EL (cell line): ENCODE measurements around the gene MYO7B.

ENCODE experiments used
- DNase-seq: peaks from one replicate; pipeline ENCODE4 v3.0.0-alpha.2; 2016

The MYO7B gene

DNA sequence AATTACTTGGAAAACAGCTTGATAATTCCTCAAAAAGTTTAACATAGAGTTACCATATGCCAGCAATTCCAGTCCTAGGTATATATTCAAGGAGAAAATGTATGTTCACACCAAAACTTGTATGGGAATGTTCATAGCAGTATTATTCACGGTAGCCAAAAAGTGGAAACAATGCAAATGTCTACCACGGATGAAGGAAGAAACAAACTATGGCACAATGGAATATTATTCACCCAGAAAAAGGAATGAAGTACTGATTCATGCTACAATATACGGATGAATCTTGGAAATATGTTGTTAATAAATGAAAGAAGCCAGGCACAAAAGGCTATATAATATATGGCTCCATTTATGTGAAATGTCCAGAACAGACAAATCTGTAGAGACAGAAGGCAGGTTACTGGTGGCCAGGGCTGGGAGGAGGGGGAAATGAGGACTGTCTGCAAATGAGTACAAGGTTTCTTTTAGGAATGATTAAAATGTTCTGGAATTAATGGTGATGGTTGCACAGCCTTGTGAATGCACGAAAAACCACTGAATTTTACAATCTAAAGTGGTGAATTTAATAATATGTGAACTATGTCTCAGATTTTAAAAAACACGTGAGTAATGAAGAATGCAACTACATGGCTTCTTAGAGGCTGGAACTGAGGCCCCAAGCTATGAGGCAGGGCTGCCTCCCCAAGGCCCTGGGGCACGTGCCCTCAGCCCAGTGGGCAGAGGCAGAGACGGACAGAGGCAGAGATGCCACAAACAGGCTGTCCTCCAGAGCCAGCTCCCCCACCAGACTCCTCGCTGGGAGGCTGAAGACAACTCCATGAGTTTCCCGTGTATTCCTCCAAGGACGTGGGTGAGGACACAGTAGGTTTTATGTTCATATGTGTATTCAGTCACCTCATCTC, 134.8 kb downstream of the MYO7B start:
- DNase-seq, result peak; percentile 57

DNA sequence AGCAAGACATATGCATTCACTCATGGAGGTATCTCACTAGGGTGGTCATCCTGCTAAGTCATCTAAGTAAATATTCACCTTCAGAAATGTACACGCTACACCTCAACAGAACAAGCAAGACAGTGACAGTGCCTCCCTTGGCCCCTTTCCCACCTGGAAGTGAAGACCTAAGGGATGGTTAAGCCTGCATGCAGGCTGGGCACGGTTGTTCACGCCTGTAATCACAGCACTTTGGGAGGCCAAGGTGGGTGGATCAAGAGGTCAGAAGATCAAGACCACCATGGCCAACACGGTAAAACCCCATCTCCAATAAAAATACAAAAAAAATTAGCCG, 135.4 kb downstream of the MYO7B start:
- no peak for DNase-seq

DNA sequence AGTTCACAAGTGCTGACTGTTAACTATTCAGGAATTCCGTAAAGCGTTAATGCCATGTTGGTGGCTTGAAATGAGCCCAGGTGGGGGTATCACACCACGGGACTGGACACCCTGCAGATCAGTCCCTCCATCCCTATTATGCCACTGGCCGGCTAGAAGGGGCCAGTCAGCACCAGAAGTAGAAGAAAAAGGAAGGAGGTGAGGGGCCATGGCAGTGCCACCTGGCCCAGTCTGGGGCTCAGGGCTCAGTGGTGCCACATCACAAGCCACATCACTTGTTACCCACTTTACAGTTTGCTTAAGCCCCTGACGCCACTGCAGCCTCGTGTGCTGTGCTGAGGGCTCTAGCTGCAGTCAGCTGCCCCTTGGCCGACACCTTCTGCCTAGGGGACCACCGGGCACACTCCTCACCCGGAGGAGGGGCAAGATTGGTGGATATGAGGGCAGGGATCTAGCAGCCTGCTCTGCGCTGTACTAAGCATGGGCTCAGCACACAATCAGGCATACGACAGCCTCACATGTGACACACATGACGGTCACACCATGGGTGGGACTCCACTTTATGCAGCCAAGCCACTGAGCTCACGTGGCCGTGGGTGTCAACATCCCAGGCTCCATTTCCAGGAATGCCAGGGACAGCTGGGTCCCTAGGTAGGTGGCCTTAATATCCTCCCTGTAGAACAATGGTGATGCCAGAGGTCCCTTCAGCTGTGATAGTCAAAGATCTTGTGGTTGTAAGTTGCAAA, 136.2 kb downstream of the MYO7B start:
- no peak for DNase-seq

DNA sequence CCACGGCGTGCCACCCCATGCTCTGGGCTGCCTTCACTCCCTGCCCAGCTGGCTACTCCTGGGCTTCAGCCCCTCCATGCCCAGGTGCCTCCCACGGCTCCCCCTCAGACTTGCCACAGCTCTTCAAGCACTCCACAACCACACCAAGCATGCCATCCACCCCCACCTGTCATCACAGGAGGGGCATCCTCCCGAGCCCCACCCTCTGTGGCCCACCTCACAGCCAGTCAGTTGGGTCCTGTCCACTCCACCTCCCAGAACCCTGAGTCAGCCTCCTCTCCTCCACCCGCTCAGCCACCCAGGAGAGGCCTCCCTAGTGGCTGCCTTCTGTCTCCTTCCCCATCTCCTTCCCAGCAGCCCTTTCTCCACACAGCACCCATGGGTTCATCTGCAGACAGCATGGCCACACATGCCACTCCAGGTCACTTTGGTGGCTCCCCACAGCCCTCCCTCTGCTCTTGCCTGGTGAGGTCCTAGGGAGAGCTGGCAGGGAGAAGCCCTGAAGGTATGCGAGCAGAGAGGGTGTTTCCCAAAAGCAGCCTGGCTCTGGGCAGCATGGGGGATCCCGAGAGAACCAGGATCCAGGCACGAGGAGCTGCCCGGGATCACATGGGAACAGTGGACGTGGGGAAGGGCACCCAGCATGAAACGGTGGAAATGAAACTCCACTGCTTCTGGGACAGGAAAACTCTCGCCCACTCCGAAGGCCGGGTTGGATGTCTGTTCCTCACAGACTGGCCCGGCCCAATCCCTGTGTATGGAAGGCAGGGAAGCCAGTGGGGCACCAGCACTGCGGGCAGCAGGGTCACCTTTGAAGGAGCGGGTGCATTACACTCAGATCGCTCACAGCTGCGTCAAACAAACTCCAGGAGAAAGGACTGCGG, 137.1 kb downstream of the MYO7B start:
- no peak for DNase-seq

DNA sequence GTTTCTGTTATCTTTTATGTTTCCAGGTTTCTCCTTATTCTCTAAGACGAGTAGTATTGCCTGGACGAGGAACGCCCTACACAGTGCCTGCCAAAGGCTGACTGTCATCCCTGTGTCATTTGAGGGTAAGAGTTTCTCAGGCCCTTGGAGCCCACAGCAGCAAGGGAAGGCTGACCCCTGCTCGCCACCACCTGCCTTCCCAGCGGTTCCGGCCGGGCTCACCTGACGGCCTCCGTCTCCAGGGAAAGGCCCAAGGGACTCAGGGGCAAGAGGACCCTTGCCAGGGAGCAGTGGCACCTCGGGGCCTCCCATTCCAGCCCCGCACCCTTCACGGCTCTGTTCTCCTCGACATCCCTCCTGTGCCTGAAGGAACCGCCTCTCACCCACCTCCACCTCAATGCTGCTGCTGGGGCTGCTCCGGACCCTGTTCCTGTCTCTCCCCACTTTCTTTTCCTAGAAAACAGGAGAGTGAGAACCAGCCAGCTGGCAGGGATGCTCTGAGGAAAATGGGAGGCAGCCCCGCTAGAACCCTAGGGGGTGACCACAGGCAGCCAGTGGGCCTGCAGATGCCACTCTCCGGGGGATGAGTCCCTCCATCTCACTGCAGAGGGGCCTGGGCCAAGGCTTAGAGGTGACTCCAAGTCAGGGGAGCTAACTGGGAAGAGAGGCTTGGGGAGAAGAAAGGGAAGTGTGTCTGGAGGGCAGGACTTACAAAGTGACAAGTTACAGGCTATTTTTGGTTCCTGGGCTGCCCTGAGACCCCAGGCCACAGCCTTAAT, 138.0 kb downstream of the MYO7B start:
- DNase-seq, result no peak

DNA sequence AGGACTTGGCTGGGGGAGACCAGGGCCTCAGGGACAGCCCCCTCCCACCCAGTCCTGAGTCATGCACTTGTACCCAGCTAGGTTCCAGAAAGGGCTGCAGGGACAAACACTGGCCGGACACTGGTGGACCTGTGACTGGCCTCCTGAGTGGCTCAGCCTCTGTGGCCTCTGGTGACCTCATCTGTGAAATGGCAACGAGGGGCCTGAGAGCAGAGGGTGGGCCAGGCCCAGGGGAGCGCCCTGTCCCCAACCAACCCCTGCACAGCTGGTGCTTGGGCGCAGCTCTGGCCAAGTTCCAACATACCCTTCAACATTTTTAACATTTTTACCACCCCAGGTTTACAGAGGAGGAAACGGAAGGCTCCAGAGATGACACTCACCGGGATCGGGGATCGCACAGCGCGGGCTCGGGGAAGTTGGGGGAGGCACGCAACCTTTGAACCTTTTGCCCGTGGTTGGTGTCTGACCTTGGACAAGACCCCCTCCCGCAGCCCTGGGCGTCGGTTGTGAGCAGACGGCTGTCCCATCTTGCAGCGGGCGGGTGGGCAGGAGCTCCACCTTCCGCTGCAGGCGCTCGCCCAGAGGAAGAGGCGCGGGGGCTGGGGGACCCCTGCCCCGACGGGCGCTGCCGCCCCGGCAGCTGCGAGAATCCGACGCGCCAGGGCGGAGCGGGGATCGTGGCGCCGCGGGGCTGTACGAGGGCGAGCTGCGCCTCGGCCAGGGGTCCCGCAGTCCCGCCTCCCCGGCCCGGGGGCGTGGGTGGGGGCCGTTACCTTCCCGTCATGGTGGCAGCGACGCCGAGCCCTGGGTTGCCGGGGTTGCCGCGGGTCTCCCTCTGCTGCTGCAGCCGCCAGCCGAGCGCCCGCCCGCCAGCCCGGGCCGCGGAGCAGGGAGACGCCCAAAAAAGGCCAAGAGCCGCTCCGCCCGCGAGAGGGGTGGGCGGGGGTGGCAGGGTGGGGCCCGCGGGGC, 139.0 kb downstream of the MYO7B start:
- DNase-seq, result peak; percentile 40

DNA sequence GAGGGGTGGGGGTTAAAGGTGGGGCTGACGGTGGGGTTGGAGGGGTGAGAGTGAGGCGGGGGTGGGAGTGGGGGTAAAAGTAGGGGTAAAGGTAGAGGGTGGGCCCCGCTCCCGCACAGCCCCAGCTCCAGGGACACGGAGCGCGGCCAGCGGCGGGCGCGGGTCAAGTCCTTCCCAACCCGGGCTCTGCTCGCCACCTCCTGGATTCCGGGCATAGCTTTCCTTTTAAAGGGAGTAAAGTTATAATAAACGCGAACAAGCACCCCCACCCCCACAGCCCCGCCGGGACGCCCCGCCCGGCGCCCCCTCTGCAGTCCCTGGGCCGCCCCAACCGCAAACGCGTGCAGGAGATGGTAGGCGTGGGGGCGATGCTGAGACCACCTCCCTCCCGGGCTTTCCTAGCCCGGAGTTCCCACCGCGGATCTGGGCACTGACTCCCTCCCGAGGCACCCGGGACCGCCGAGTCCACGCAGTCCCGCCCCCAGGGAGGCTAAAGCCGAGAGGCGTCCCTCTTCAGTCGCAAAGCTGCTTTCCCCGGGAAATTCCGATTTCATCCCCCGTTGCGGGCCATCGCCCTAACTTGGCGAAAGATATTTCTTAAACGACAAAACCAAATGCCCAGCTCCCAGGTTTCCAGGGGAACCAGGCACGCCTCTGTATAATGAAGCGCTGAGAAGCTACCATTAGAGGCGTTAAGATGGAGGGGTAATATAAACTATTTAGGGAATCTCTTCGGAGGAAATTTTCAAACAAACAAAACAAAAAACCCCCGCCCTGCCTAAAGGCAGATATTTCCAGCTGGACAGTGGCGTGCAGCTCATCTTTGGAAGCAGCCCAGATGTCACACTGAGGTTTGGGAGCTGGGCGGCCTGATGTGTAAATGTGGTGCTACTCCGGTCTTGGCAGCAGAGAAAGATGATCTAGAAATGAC, 140.1 kb downstream of the MYO7B start, which contains the start of gene LIMS2:
Gene LIMS2 (minus strand): TSS at position 200 of the 931 bp plus-strand sequence. CDS start 506 bp downstream, outside the sequence.
- peak; percentile 68 for DNase-seq

DNA sequence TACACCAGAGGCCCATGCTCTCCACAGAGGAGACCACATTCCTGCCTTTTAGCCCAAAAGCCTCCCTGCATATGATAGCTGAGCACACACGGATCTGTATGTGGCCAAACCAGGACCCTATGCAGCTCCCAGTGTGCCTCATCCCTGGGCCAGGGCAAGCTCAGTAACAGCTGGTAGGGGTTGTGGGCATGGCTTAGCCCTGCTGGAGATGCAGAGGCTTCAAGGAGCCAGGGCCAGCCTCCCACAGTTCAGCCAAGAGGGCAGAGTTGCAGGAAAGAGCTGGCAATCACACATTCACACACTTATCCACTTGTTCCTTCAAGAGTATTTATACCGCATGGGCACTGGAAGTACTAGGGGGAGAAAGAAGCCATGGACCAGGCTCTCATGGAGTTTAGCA, 141.4 kb downstream of the MYO7B start:
- no peak for DNase-seq

DNA sequence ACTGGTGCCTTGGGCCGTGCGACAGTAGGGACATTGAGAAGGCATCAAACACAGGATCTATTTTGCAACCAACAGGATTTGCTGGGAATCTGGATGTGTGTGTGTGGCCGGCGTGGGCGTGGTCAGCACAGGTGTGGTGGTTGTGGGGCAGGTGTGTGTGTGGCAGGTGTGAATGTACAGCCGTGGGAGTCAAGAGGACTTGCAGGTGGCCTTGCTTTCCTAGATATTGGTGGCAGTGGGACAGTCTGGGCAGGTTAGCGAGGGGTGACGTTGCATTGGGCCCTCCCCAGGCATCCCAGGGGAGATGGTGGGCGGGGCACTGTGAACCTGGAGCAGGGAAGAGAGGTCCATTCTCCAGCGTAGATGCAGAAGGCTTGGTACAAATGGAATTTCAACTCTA, 143.0 kb downstream of the MYO7B start:
- DNase-seq, result no peak

DNA sequence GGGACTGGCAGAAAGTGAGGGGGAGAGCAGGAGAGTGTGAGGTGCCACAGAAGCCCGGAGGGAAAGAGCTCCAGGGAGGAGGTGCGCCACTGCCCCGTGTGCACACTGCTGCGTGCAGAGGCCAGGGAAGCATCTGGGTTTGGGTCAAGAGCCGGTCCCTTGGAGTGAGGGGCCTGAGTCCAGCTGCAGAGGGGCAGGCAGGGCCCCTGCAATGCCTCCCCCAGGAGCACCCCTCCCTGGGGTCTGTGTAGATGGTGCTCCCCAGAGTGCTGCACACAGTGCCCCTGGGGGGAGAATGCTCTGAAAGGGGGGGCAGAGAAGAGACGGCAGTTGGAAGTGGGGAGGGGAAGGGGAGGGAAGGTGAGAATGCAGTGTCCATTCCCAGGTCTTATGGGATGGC, 143.5 kb downstream of the MYO7B start:
- no peak for DNase-seq

DNA sequence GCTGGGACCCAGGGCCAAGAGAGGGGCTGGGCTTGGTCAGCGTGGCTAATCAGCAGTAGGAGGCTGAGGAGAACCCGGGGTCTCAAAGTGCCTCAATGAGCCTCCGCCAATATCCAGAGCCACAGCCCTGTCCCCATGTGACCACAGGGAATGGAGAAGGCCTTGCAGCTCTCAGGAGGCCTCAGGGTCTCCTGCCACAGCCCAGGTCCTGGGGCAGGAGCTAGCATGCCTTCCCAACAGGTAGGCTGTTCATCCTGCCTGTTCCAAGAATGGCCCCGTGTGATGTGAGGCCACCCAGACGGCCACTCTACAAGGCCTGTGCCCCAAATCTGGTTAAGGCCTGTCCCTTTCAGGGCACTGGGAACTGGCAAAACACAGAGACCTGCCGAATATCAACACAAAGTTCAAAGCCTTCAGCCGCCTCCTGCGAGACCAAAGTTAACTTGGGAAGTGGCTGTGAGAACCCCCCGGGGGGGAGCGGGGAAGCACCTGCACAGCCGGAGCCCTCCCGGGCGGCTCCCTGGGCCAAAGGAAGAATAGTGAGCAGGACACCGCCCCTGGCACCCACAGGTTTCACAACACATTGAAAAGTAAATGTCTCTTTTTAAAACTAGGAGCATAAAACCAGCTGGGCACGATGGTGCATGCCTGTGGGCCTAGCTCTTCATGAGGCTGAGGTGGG, 144.3 kb downstream of the MYO7B start:
- DNase-seq, result no peak

DNA sequence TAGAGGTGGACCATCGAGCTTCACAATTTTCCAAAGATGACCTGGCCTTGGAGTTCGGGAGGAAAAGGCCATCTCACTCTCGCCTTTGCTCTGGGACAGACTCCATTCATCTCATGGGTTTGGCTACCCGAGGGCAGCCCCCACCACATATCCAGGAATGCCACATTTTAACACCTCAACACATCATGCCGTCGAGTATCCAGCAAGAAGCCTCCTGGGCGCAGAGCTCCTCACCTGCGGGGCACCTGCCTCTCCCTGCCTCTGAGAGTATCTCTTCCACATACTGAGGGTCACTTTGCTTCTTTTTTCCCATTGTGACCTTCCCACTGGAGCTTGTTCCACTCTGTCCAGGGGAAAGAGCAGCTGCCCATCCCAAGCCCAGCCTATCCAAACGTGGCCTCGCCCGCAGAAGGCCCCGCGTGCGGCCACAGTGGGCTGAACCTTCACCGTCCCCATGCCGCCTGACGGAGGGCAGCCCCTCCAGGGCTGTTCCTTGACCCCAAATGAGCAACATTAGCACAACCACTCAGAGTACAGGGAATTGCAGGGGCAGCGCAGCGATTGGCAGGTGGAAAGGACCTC, 145.3 kb downstream of the MYO7B start:
- DNase-seq, result no peak

DNA sequence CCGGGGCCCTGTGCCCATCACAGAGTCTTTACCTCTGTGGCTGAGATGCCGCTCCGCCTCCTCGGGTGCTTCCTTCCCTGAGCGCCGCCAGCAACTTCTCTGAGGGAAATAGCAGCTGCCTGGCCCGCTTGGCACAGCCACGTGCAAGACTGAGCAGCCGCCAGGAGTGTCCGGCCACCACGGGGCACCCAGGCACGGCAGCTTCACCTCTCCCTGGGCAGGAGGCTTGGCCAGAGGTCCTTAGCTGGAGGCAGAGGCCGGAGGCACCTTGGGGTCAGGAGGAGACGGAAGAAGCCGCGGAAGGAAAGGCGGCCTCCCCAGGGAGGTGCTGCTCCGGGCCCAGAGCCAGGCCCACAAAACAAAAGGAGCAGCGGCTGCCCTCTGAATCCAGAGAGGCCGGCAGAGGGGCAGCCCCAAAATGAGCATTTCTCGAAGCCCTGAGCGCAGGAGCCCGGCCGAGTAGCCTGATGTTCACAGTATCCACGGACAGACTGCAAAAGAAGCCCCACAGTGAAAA, 145.9 kb downstream of the MYO7B start:
- DNase-seq, result no peak

DNA sequence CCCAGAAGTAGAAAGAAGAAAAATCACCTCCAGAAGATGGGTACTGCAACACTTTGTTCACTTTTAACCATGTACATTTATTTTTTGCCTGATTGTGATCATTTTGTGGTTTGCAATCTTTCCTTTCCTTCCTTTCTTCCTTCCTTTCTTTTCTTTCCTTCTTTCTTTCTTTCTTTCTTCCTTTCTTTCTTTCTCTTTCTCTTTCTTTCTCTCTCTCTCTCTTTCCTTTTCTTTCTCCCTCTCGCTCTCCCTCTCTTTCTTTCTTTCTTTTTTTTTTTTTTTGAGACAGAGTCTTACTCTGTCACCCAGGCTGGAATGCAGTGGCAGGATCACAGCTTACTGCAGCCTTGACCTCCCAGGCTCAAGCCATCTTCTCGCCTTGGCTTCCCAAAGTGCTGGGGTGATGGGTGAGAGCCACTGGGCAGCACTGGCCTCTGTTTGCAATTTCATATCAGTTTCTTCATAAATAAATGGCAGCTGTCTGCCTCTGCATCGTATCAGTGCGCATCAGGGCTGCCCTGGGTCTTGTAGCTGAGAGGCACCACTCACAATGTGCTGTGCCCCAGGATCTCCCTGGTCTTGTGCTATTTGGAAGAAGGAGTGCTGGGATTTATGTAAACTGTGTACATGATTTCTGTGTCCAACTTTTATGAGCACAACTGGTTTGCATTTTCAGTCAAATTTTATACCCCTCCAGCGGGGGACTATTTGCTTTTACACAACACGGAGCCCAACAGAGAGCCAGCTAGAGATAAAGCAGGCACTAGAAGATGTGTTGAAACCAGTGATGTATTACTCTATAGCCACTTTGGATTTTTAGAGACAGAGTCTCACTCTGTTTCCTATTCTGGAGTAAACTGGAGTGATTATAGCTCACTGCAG, 146.7 kb downstream of the MYO7B start:
- no peak for DNase-seq

DNA sequence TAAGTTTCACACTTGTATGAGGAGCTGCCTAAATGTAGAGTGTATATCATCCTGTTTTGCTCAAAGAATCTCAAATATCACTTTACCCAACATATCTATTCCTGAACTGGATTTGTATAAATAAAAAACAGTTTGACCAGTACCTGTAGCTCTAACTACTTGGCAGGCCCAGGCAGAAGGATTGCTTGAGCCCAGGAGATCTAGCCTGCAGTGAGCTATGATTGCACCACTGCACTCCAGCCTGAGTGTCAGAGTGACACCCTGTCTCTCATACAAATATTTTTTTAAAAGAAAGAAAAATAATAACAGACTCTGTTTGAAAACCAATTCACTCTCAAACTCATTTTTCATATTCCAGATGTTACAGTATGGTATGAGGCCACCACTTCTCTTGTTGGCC, 147.6 kb downstream of the MYO7B start:
- no peak for DNase-seq

DNA sequence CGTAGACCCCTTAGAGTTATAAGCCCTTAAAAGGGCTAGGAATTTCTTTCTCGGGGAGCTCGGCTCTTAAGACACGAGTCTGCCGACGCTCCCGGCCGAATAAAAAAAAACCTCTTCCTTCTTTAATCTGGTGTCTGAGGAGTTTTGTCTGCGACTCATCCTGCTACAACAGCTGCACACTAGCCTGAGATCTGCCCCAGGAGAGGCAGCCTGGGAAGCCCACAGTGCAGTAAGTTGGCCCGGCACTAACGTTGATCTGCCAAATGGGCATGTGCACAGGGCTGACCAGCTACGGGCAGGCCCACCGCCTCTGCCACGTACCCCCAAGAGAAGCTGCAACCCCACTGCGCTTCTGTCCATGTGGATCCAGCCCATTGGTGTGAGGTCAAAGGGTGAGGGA, 148.3 kb downstream of the MYO7B start:
- DNase-seq, result peak; percentile 41

DNA sequence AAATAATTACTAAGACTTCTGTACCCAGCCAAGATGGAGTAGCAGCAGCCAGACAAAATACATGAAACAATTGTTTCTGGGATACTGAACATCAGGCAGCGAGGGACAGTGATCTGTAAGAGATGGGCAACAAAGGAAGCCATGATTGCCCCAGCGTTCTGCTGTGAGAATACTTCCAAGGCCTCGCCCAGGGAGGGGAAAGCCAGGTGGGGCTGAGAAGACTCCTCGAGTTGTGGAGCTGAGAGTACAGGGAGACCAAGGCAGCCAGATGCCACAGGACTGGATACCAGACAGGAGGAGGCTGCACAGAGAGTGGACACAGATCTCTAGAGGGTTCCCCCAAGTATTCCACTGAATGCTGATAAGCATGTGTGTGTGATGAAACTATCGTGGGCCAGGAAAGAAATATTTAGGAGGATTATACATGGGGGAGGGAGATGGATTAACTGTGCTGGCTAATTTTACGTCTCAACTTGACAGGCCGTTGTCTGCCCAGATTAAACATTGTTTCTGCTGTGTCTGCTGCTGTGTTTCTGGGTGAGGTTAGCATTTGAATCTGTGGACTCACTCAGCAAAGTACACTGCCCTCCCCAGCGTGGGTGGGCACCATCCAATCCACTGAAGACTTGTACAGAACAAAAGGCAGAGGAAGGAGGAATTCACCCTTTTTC, 150.1 kb downstream of the MYO7B start:
- no peak for DNase-seq
